ENCODE measurements around the gene UBE2L3.
A peak's percentile ranks its signal among the peaks of the same experiment; 100 is the strongest.
"Not testable (repeated sequence)": the region's sequence is repeated elsewhere in the genome, so short reads cannot be mapped to it uniquely, and the experiment has no call there.

The UBE2L3 gene

DNA sequence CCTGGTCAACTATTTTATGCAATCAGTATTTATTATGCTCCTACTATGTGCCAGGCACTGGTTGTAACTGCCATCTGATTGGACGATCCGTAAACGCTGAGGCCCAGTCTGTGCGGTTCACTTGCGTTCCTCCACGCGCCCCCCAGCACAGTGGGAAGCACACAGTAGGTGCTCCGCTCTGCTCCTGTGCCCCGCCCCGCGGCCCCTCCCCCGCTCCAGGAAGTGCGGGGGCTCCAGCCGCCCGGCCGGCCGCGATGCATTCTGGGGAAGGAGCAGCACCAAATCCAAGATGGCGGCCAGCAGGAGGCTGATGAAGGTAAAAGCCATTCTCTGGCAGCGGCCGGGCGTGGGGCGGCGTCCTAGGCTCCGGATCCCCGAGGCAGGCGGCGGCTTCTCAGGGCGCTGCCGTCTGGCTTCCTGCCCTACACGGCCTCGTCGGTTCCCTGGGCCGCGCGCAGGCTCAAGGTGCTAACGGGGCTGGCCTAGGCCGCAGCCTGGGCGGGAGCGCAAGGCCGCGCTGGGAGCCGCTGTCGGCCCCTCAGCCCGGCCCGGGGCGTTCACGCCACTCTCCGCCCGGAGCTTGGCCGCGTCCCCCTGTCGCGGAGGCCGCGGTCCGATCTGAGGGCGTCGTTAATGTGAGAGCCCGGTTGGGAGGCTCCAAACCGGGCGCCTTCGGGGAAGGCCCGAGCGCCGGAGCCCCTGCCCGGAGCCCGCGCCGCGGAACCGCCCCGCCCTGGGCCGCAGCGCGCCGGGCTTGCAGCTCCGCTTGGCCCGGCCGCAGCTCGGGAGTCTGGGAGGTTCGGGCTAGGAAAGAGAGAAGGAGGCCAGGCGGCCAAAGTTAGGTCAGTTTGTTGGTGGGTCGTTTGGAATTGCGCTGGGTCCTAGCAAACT, at the start of gene UBE2L3:
Gene UBE2L3, plus strand, starts transcription at position 259 of the 891 bp plus-strand sequence. Its CDS starts 31 bp downstream, at position 290.
- DNase-seq (ENCODE audit: low read depth) = peak; percentile 72

DNA sequence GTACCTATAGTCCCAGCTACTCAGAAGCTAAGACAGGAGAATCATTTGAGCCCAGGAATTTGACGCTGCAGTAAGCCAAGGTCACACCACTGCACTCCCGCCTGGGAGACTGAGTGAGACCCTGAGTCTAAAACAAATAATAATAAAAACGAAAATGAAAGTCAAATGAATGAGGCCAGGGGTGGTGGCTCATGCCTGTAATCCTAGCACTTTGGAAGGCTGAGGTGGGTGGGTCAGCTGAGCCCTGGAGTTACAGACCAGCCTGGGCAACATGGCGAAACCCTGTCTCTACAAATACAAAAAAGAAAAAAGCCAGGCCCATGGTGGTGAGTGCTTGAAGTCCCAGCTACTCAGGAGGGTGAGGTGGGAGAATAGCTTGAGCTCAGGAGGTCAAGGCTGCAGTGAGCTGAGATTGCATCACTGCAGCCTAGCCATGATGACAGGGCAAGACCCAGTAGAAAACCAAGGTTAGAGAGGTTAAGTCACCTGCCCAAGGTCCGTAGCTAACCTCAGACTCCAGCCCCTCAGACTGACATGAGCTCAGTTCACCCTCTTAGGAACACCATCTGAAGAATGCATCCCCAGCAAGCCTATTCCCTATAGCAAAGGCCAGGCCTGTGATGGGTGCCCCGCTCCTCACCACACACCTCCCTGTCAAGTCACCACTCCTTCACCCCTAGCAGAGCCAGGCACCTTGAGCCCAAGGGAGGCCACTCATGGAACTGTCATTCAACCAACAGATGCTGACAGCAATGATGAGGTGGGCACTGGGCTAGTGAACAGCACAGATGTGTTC, 40.6 kb upstream of the UBE2L3 start:
- DNase-seq (ENCODE audit: low read depth) = not testable (repeated sequence)

DNA sequence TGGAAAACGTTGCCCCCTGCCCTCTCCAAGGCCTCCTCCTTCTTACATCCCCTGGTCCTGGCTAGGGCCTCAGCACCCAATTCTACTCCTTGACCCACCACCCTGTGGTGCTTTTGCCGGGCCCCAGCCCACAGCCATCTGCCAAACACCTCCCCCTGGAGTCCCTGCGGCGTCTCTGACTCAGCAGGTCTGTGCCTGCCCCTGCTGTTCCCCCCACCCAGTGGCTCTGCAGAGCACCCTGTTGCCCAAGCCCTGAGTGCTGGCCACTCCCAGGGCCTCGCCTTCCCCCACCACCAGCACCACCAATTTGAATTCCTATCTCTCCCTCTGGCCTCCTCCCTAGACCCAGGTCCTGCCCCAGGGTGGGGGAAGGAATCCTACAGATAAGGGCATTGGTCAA, 36.0 kb upstream of the UBE2L3 start:
- not testable (repeated sequence) for DNase-seq (ENCODE audit: low read depth)

DNA sequence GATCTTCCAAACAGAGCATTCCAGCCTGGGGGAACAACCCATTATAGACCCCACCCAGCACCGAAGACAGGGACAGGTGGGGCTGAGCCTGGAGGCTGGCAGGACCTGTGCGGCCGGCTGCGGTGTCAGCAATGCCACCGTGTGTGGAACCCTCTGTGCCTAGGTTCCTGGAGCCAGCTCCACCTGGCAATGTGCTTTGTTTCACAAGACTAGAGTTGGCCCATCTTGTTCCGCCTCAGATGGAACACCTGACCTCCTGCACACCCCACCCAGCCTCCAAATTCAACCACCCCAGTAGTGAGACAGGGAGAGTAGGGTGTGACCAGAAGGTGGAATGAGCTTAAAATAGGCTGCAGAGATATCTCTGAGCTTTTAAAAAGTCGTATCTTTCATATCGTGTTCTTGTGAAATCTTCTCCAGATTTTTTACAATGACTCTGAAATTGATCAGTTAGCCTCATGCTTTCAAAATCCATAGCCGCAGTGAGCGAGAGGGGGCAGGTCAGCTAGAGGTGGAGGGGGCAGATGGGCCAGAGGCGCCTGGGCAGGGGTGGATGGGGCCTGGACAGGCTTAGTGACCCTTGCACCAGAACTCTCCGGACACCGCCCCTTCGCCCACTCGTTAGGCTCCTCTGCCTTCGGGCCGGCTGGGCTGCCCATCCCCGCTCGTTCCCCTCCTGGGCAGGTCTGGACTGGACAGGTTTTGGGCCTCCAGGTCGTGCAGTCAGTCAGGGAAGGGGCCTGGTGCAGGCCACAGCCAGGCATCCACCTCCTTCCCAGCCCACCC, 34.5 kb upstream of the UBE2L3 start:
- not testable (repeated sequence) for DNase-seq (ENCODE audit: low read depth)

DNA sequence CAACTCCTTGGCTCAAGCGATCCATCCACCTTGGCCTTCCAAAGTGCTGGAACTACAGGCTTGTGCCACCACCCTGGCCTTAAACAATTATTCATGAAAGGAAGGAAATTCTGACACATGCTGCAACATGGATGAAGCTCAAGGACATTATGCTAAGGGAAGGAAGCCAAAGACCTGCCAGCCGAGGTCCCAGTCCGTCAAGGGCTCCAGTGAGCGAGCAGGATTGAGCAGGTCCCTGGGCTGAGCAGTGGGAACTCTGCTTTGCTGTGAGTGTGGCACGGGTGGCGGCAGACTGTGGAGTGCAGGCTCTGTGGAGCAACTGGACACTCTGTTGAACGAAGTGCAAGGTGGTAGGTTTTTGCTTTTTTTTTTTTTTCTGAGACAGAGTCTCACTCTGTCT, 27.7 kb upstream of the UBE2L3 start:
- not testable (repeated sequence) for DNase-seq (ENCODE audit: low read depth)

DNA sequence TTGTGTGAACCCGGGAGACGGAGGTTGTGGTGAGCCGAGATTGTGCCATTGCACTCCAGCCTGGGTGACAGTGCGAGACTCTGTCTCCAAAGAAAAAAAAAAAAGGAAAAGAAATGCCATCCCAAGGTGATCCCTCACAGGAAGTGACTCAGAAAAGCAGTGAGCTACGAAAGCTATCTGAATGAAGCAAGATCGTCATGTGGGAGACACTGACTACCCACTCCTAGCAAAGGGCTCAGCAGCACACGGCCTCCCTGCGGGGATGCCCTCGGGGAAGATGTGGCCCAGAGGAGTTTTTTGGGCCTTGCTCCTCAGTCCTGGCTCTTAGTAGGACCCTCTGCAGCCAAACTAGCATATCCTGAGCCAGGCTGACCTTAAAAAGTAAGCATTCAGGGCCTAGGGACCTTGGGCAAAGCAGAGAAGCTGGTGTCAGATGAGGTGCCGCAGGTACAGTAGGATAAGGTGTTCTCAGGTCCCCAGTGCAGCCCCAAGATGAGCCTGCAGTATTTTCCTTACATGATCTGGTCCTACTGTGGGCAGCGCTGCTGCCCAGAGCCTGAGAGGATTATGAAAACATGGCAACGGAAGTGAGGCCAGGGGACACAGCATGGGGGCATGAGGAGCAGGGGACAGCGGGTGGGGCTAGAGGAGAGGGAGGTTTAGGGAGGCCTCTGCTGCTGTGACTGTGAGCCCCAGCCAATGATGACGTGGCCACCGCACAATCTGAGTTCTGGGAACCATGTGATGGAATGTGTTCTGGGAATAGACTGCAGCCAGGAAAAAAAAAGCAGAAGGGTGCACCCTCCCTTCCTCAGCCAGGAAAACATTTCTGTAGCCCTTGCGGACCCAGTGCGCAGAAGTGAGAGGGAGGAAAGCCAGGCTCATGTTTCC, 22.8 kb upstream of the UBE2L3 start:
- not testable (repeated sequence) for DNase-seq (ENCODE audit: low read depth)

DNA sequence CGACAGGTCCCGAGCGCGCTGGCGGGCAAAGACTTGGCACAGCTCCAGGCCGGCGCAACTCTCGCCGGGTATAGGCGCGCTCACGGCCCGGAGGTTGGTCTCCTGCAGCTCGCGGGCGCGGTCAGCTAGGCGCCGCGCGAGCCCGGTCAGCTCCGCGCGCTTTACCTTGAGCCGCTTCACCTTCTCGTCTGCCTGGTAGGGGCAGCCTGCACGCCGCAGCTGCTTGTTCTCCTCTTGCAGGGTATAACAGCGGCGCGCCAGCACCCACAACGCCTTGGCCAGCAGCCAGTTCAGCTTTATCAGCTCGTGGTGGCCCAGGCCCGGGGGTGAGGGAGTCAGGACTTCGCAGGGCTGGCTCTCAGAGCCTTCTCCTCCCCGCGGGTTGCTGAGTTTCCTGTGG, 18.0 kb upstream of the UBE2L3 start:
- not testable (repeated sequence) for DNase-seq (ENCODE audit: low read depth)

DNA sequence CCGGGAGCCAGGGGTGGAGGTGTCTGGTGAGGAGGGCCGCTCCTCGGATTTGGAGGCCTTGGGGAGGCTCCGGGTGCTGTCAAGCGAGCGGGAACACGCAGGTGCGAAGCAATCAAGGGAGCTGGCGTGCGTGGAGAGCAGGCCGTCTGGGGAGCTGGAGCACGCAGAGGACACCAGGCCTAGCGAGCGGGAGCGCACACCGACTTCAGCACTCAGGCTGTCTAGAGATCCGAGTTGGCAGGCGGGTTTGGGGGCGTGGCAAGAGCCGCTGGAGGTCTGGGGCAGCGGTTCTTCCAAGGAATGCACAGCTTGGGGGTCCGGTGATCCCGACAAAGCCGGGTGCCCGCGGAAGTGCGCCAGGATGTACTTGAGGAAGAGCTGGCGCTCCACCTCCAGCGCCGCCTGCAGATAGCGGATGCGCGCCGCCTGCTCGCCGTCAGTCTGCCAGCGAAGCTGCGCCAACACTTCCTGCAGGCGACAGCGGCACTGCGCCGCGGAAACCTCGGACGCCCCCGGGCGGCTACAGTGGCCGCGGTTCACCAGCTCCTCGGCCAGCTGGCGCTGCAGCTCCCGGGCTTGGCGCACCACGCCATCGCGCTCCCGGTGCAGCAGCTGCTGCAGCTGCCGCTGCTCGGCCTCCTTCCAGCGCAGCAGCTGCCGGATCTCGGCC, 17.4 kb upstream of the UBE2L3 start:
- DNase-seq (ENCODE audit: low read depth) = not testable (repeated sequence)

DNA sequence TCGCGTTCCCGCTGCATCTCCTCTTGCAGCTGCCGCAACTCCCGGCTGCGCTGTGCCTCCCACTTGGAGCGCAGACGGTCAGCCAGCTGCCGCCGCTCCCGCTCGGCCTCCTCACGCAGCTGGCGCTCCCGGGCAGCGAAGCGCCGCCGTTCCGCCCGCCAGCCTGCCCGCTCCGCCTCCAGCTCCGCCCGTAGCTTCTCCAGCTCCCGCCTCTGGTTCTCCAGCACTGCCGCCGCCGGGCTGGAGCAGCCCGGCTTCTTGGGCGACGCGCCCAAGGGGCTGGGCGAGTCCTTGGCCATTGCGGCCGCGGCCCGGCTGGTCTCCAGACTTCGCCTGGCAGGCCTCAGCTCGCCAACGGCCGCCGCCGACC, 16.9 kb upstream of the UBE2L3 start:
- not testable (repeated sequence) for DNase-seq (ENCODE audit: low read depth)

DNA sequence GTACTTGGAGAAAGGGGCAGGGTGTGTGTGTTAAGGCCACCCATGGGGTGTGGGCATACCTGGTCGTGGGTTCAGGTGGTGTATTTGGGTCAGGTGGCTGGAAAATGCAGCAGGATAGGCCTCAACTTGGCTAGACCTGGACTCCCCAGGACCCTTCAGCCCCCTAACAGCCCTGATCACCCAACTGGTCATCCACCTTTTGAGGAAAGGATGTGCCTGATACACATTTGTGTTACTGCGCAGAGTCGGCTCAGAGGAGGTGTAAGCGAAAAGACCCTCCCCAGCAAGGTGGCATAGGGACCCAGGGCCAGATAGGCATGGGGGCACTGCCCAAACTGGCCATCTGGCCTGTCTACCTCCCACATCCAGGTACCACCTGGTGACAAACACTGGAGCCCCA, 16.2 kb upstream of the UBE2L3 start, which contains the start of gene RIMBP3C:
Gene RIMBP3C, minus strand, starts transcription at position 101 of the 400 bp plus-strand sequence. CDS start 485 bp downstream, outside the sequence.
- DNase-seq (ENCODE audit: low read depth) = not testable (repeated sequence)

DNA sequence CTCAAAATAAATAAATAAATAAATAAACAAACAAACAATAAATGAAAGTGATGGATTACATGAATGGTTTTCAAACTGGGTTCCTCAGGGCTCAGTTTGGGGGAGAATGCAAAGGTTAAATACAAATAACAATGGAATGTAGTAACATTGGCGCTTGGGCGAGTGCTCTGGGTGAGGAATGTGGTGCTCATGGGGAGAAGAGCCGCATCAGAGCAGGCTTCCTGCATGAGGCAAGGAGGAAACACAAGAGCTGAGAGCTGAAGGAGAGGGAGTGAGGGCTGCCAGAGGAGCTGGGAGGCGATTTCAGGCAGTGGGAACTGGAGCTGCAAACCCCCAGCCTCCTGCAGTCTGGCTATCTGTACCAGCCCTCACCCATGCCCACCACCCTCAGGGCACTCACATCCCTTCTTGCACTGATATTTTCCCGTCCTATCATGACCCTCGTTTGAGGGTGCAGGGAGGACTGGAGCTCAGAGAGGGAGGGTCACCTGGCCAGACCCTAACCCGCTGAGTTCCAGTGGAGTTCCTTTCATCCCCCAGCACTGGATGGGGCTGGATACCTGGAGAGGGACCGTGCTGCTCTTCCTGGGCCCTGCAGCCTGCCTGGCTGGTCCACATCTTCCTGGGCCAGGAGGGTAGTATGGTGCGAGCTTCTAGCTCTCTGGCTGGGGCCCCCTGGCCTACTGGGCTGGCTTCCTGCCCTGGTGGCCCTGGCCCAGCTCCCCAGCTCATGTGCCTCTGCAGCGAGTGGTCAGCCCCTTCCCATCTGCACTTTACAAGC, 8.0 kb upstream of the UBE2L3 start:
- DNase-seq (ENCODE audit: low read depth) = not testable (repeated sequence)

DNA sequence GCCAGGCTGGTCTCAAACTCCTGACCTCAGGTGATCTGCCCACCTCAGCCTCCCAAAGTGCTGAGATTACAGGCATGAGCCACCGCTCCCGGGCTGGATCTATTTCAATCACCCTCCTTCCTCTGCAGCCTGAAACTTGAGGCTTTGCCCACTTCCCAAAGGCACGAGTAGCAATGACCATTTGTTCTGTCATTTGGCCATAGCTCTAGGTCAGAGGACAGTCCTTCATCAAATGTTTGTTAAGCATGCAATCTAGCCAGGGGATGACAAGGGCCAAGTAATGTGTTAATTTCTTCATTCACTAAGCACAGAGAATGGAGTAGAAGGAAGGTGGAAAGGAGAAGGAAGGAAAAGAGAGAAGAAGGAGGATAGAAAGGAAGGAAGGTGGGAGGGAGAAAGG, 6.9 kb upstream of the UBE2L3 start:
- DNase-seq (ENCODE audit: low read depth) = not testable (repeated sequence)

DNA sequence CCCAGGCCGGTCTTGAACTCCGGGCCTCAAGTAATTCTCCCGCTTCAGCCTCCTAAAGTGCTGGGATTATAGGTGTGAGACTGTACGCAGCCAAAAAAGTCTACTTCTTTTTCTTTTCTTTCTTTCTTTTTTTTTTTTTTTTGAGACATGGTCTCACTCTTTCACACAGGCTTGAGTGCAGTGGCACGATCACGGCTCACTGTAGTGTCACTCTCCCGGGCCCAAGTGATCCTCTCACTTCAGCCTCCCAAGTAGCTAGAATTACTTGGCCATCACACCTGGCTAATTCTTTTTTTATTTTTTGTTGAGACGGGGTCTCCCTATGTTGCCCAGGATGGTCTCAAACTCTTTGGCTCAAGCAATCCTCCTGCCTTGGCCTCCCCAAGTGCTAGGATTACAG, 3.6 kb upstream of the UBE2L3 start:
- no peak for DNase-seq (ENCODE audit: low read depth)

DNA sequence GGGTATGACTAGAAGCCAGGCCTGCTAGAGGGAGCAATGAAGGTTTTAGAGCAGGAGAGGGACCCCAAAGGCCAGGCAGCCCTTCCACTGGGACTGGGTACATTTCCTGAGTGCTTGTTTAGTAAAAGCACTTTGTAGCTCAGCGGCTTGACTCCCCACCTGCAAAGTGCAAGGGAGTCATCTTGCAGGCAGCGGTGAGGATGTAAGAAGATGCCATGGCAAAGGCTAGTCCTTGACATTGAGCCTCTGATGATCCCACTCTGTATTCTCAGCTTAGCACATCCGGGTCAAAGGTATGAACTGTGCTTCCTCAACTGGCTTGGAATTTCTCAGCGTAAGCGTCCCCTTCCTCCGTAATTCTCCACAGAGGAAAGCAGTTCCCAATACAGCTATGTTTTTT, 3.1 kb upstream of the UBE2L3 start:
- DNase-seq (ENCODE audit: low read depth) = no peak

DNA sequence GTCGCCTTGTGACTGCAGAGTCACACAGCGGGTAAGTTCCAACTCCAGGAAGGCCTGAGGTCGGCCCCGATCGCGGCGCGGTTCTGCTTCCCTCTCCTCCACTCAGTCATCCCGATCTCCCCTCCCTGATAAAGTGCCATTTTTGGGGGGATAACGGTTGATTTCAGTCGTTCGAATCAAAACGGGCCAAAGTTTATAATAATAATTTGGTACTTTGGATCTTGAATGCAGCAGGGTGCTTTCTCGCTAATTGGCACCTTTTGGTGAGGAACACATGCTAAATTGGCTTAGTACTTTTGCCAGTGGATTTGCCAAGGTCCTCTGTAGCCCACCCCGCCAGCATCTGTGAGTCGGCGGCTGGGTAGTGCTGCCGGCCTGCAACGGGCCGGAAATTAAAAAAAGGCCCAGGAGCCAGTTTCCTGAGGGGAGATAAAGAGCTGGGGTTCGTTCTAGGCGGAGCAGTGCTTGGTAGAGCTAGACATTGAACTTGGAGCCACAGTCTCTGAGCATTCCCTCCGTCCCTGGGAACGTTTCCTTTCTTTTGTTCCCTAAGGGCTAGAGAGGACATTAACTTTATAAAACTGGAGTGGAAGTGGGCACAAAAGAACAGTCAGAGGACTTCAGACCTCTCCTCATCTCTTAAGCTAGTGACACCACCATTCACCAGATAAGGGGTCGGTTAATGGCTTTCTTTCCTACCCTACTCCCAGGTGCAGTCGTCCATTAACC, 997 bp downstream of the UBE2L3 start:
- DNase-seq (ENCODE audit: low read depth) = no peak

DNA sequence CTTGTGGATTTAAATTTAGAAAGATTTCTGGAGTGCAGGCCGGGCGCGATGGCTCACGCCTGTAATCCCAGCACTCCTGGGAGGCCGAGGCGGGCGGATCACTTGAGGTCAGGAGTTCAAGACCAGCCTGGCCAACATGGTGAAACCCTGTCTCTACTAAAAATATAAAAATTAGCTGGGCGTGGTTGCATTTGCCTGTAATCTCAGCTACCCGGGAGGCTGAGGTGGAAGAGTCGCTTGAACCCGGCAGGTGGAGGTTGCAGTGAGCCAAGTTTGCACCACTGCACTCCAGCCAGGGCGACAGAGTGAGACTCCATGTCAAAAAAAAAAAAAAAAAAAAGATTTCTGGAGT, 1.5 kb downstream of the UBE2L3 start:
- DNase-seq (ENCODE audit: low read depth) = not testable (repeated sequence)

DNA sequence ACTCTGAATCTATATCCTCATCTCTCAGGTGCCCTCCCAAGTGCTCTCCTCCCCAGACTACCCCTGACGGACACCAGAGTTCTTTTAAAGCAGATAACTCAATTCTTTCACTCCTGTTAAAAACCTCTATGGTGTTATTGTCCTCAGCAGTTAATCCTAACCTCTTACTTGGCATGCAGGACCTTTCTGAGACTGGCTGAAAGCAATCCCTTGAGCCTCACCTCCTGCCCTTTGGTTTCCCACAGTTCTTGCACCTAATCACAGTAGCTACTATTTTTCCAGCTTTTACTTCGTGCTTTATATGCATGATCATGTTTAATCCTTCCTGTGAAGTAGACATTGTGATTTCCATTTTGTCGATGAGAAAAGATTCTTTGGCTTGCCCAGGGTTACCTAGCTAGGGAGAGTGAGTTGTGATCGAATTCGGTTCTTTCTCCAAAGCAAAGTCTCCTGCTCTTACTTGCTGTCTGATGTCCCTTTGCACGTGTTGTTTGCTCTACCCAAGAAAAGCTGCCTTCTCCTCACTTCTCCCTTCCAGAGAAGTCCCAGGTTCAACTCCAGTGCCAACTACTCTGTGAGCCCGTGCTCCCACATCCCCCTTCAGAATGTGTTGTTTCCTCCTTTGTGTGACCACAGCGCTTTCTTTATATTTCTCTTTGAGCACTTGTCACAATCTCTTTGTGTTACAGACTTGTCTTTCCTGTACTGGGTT, 2.1 kb downstream of the UBE2L3 start:
- DNase-seq (ENCODE audit: low read depth) = no peak

DNA sequence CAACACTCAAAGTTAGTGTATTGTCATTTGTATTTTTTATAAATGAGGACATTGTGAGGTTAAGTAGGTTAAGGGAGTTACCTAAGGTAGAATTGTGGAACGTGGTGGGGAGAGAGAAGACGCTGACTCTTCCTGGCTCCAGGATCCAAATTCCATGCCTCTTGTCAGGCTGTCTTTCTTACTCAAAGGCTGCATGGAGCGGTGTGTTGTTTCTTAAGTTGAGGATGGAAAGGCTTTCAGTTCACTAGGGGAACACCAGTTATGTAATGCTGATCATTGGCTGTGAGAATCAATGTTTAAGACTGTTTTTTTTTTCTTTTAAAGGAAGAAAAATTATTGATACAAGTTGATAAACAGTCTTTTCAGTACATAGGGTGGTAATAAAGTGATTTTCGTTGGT, 2.9 kb downstream of the UBE2L3 start:
- DNase-seq (ENCODE audit: low read depth) = no peak

Data from activated T-helper 1 cell treated with Interleukin-2 at 50 U/mL for 16 hours (primary cell).